ENCODE results near the gene RTN4. TPM values are rescaled to one million over a fixed set of nuclear protein-coding genes. Genes with fewer than 3 reads are reported as not detected.
"Not testable (repeated sequence)": the region's sequence is repeated elsewhere in the genome, so short reads cannot be mapped to it uniquely, and the experiment has no call there.

The RTN4 gene
- total RNA-seq, 2 donors from 2014 or later, result 180 to 225 TPM

DNA sequence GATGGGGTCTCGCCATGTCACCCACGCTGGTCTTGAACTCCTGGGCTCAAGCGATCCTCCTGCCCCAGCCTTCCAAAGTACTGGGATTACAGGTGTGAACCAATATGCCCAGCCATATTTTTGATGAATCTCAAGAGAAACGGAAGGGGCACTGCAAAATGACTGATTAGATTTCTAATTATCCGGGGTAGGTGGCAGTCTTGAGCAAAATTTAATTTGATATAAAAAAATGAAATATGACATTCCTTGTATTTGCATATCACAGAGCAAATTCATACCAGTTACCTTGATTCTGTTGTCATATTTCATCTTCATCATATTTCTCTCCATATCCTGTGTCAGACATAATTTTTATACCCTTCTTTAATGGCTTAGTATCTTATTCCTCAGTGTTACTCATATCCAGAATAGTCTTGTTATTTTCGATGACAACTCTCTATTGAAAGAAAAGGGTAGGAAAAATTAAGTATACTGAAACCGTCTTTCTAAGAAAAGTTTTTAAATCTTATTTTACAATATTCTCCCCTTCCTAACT lies 30.0 kb upstream of the RTN4 start:
- Mint-ChIP-seq H3K4me3 (no peak overlapping the region), H3K4me1 (peaks cover 15% of the 10 kb centered on the region), H3K36me3 (ENCODE audit: low read depth) (no peaks in the 10 kb centered on the region), H3K27ac (no peak overlapping the region), H3K27me3 (ENCODE audit: insufficient read depth) (no peaks in the 10 kb centered on the region), H3K9me3 (peaks cover 7% of the 10 kb centered on the region)
- H3K4me3 ChIP-seq (ENCODE audit: low read length), result no peak overlapping the region
- H3K4me1 ChIP-seq (ENCODE audit: control insufficient read depth, insufficient read depth, low read length), result no peaks in the 10 kb centered on the region
- no peak for DNase-seq
- H3K36me3 ChIP-seq (ENCODE audit: control insufficient read depth, insufficient read depth, low read length), result no peaks in the 10 kb centered on the region
- WGBS, 2 experiments (ENCODE audit: insufficient coverage in 1 of 2, insufficient read length in 1 of 2), result 78 to 93% methylated on average over 6 of the region's 7 CpGs
- H3K9me3 ChIP-seq (ENCODE audit: control insufficient read depth, low read length), result no peaks in the 10 kb centered on the region
- H3K27me3 ChIP-seq (ENCODE audit: control insufficient read depth, insufficient read depth, low read length, poor library complexity, severe bottlenecking), result no peaks in the 10 kb centered on the region
- no peak overlapping the region for H3K27ac ChIP-seq (ENCODE audit: low read depth, low read length)
- no peak overlapping the region for H3K9ac ChIP-seq (ENCODE audit: extremely low read depth, low read length, poor library complexity, severe bottlenecking)
- TF ChIP-seq CTCF (conservative IDR thresholded peaks at IDR 0.05), result no peak

- WGBS, 2 experiments (ENCODE audit: insufficient coverage in 1 of 2, insufficient read length in 1 of 2), result 94% methylated on average over 2 of the region's 2 CpGs
- Mint-ChIP-seq H3K36me3 (ENCODE audit: low read depth) (no peaks in the 10 kb centered on the region), H3K4me1 (peaks cover 7% of the 10 kb centered on the region), H3K27ac (no peak overlapping the region), H3K4me3 (no peak overlapping the region), H3K27me3 (ENCODE audit: insufficient read depth) (no peaks in the 10 kb centered on the region), H3K9me3 (peaks cover 7% of the 10 kb centered on the region)
- no peak overlapping the region for H3K9ac ChIP-seq (ENCODE audit: extremely low read depth, low read length, poor library complexity, severe bottlenecking)
- H3K27me3 ChIP-seq (ENCODE audit: control insufficient read depth, insufficient read depth, low read length, poor library complexity, severe bottlenecking), result no peaks in the 10 kb centered on the region
- no peak for DNase-seq
- H3K4me1 ChIP-seq (ENCODE audit: control insufficient read depth, insufficient read depth, low read length), result no peaks in the 10 kb centered on the region
- no peak for TF ChIP-seq CTCF (conservative IDR thresholded peaks at IDR 0.05)
- no peak overlapping the region for H3K4me3 ChIP-seq (ENCODE audit: low read length)
- H3K36me3 ChIP-seq (ENCODE audit: control insufficient read depth, insufficient read depth, low read length), result no peaks in the 10 kb centered on the region
- no peaks in the 10 kb centered on the region for H3K9me3 ChIP-seq (ENCODE audit: control insufficient read depth, low read length)
- H3K27ac ChIP-seq (ENCODE audit: low read depth, low read length), result no peak overlapping the region
Observed at GRCh38 chr2:55078956-55079355, 28.7 kb upstream of the RTN4 start.

DNA sequence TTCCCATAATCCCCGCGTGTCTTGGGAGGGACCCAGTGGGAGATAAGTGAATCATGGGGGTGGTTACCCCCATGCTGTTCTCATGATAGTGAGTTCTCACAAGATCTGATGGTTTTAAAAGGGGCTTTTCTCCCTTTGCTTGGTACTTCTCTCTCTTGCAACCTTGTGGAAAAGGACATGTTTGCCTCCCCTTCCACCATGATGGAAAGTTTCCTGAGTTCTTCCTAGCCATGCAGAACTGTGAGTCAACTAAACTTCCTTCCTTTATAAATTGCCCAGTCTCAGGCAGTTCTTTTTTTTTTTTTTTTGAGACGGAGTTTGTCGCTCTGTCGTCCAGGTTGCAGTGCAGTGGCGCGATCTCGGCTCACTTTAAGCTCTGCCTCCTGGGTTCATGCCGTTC lies 26.5 kb upstream of the RTN4 start:
- Mint-ChIP-seq H3K4me3 (no peak overlapping the region), H3K27ac (no peak overlapping the region), H3K27me3 (ENCODE audit: insufficient read depth) (no peaks in the 10 kb centered on the region), H3K36me3 (ENCODE audit: low read depth) (no peaks in the 10 kb centered on the region), H3K9me3 (peaks cover 7% of the 10 kb centered on the region), H3K4me1 (peaks cover 3% of the 10 kb centered on the region)
- Histone ChIP-seq H3K9me3 (ENCODE audit: control insufficient read depth, low read length) (no peaks in the 10 kb centered on the region), H3K27me3 (ENCODE audit: control insufficient read depth, insufficient read depth, low read length, poor library complexity, severe bottlenecking) (no peaks in the 10 kb centered on the region), H3K9ac (ENCODE audit: extremely low read depth, low read length, poor library complexity, severe bottlenecking) (no peak overlapping the region), H3K4me3 (ENCODE audit: low read length) (no peak overlapping the region), H3K4me1 (ENCODE audit: control insufficient read depth, insufficient read depth, low read length) (no peaks in the 10 kb centered on the region), H3K27ac (ENCODE audit: low read depth, low read length) (no peak overlapping the region), H3K36me3 (ENCODE audit: control insufficient read depth, insufficient read depth, low read length) (no peaks in the 10 kb centered on the region)
- no peak for DNase-seq
- no peak for TF ChIP-seq CTCF (conservative IDR thresholded peaks at IDR 0.05)
- 92 to 100% methylated on average over 2 to 9 of the region's 9 CpGs for WGBS, 2 experiments (ENCODE audit: insufficient coverage in 1 of 2, insufficient read length in 1 of 2)

GRCh38 chr2:55076019-55076418 lies 25.8 kb upstream of the RTN4 start:
- not testable (repeated sequence) for H3K9me3 ChIP-seq (ENCODE audit: control insufficient read depth, low read length); H3K4me1 ChIP-seq (ENCODE audit: control insufficient read depth, insufficient read depth, low read length); H3K4me3 ChIP-seq (ENCODE audit: low read length); H3K9ac ChIP-seq (ENCODE audit: extremely low read depth, low read length, poor library complexity, severe bottlenecking); H3K4me1 Mint-ChIP-seq; H3K27me3 ChIP-seq (ENCODE audit: control insufficient read depth, insufficient read depth, low read length, poor library complexity, severe bottlenecking); H3K27ac Mint-ChIP-seq; H3K36me3 Mint-ChIP-seq (ENCODE audit: low read depth); H3K9me3 Mint-ChIP-seq; H3K4me3 Mint-ChIP-seq; H3K36me3 ChIP-seq (ENCODE audit: control insufficient read depth, insufficient read depth, low read length); H3K27ac ChIP-seq (ENCODE audit: low read depth, low read length); H3K27me3 Mint-ChIP-seq (ENCODE audit: insufficient read depth); DNase-seq
- 92% methylated on average over 1 of the region's 1 CpG; no CpG with 5 or more reads in 1 of the 2 experiments for WGBS, 2 experiments (ENCODE audit: insufficient coverage in 1 of 2, insufficient read length in 1 of 2)
